Measurements from ENCODE around the gene TMEM132C.

- TF ChIP-seq CTCF (IDR thresholded peaks at IDR 0.05) (no peak), ZFX (IDR thresholded peaks at IDR 0.05; ENCODE audit: borderline replicate concordance) (no peak)
Observed at GRCh38 chr12:128425666-128426331, 158.8 kb downstream of the TMEM132C start.
